Measurements from ENCODE around the gene KLHL26.

KLHL26 gene

GRCh38 chr19:18647807-18648206 lies 11.0 kb downstream of the KLHL26 start:
- WGBS, 2 donors (ENCODE audit: extremely low coverage in 2 of 2, insufficient read length in 2 of 2, insufficient replicate concordance in 1 of 2), result no CpG with 5 or more reads among the region's 10 CpGs
- Histone ChIP-seq H3K18ac (ENCODE audit: low read length) (peak overlapping the region; percentile 21), H3K9ac (ENCODE audit: low read depth, low read length, poor library complexity) (no peak overlapping the region)

GRCh38 chr19:18648973-18649315 lies 12.1 kb downstream of the KLHL26 start:
- peak overlapping the region; percentile 50 for H3K23ac ChIP-seq (ENCODE audit: low read depth, low read length, poor library complexity)
- no peak overlapping the region for H2BK15ac ChIP-seq (ENCODE audit: low read length)
- no peak for DNase-seq (ENCODE audit: low spot score)
- H3K27me3 ChIP-seq (ENCODE audit: control insufficient read depth in 3 of 3, insufficient read depth in 3 of 3, low read depth in 1 of 3, low read length in 3 of 3), result no peaks in the 10 kb centered on the region
- no peak overlapping the region for H2BK120ac ChIP-seq (ENCODE audit: low read depth, low read length)
- H3K4me1 ChIP-seq (ENCODE audit: control insufficient read depth in 2 of 2, insufficient read depth in 1 of 2, low read depth in 1 of 2, low read length in 2 of 2), result peaks cover 37 to 51% of the 10 kb centered on the region in 2 donors
- H2BK5ac ChIP-seq (ENCODE audit: low read length), result no peak overlapping the region
- no peaks in the 10 kb centered on the region for H3K36me3 ChIP-seq (replicated peaks in 1 of 2; ENCODE audit: control insufficient read depth in 2 of 2, insufficient read depth in 2 of 2, low read length in 2 of 2)
- H4K8ac ChIP-seq (ENCODE audit: low read depth, low read length), result no peak overlapping the region
- no peak overlapping the region for H3K18ac ChIP-seq (ENCODE audit: low read length)
- H3K9me3 ChIP-seq (replicated peaks in 1 of 2; ENCODE audit: control insufficient read depth in 2 of 2, insufficient read depth in 1 of 2, low read depth in 1 of 2, low read length in 2 of 2), result peaks cover 0 to under 1% of the 10 kb centered on the region in 2 donors
- no CpG with 5 or more reads among the region's 13 CpGs for WGBS, 2 donors (ENCODE audit: extremely low coverage in 2 of 2, insufficient read length in 2 of 2, insufficient replicate concordance in 1 of 2)
- H3K4me3 ChIP-seq (ENCODE audit: low read length in 2 of 2), result no peak overlapping the region
- H3K27ac ChIP-seq (replicated peaks; ENCODE audit: low read length), result no peak overlapping the region
- H3K14ac ChIP-seq (ENCODE audit: low read length), result no peak overlapping the region
- no peak overlapping the region for H2AFZ ChIP-seq (ENCODE audit: low read length)
- no peak overlapping the region for H4K91ac ChIP-seq (ENCODE audit: low read depth, low read length, poor library complexity)
- peaks cover 13% of the 10 kb centered on the region for H3K79me1 ChIP-seq (ENCODE audit: low read depth, low read length)
- no peak overlapping the region for H3K4ac ChIP-seq (ENCODE audit: low read length)
- H2AK5ac ChIP-seq (ENCODE audit: low read depth, low read length), result peak overlapping the region; percentile 31
- H2BK12ac ChIP-seq (ENCODE audit: low read length), result no peak overlapping the region
- H3K4me2 ChIP-seq (ENCODE audit: insufficient read depth, low read length, poor library complexity, severe bottlenecking), result no peak overlapping the region
- no peak overlapping the region for H3K9ac ChIP-seq (ENCODE audit: low read depth, low read length, poor library complexity)

More at GRCh38 chr19:18647807-18648206, 11.0 kb downstream of the KLHL26 start:
- DNase-seq (ENCODE audit: low spot score), result no peak
- H3K9me3 ChIP-seq (replicated peaks in 1 of 2; ENCODE audit: control insufficient read depth in 2 of 2, insufficient read depth in 1 of 2, low read depth in 1 of 2, low read length in 2 of 2), result peaks cover 0 to 4% of the 10 kb centered on the region in 2 donors
- H2AFZ ChIP-seq (ENCODE audit: low read length), result no peak overlapping the region
- H4K8ac ChIP-seq (ENCODE audit: low read depth, low read length), result no peak overlapping the region
- H3K23ac ChIP-seq (ENCODE audit: low read depth, low read length, poor library complexity), result peak overlapping the region; percentile 70
- no peak overlapping the region for H4K91ac ChIP-seq (ENCODE audit: low read depth, low read length, poor library complexity)
- no peak overlapping the region for H3K14ac ChIP-seq (ENCODE audit: low read length)
- no peak overlapping the region for H3K4ac ChIP-seq (ENCODE audit: low read length)
- no peak overlapping the region for H3K4me3 ChIP-seq (ENCODE audit: low read length in 2 of 2)
- no peaks in the 10 kb centered on the region for H3K36me3 ChIP-seq (replicated peaks in 1 of 2; ENCODE audit: control insufficient read depth in 2 of 2, insufficient read depth in 2 of 2, low read length in 2 of 2)
- peaks cover 37 to 51% of the 10 kb centered on the region in 2 donors for H3K4me1 ChIP-seq (ENCODE audit: control insufficient read depth in 2 of 2, insufficient read depth in 1 of 2, low read depth in 1 of 2, low read length in 2 of 2)
- H2BK5ac ChIP-seq (ENCODE audit: low read length), result no peak overlapping the region
- H3K79me1 ChIP-seq (ENCODE audit: low read depth, low read length), result peaks cover 11% of the 10 kb centered on the region
- no peak overlapping the region for H2BK15ac ChIP-seq (ENCODE audit: low read length)
- H2BK12ac ChIP-seq (ENCODE audit: low read length), result peak overlapping the region; percentile 68
- H3K27ac ChIP-seq (replicated peaks; ENCODE audit: low read length), result no peak overlapping the region
- no peaks in the 10 kb centered on the region for H3K27me3 ChIP-seq (ENCODE audit: control insufficient read depth in 3 of 3, insufficient read depth in 3 of 3, low read depth in 1 of 3, low read length in 3 of 3)
- no peak overlapping the region for H3K4me2 ChIP-seq (ENCODE audit: insufficient read depth, low read length, poor library complexity, severe bottlenecking)
- H2BK120ac ChIP-seq (ENCODE audit: low read depth, low read length), result no peak overlapping the region
- no peak overlapping the region for H2AK5ac ChIP-seq (ENCODE audit: low read depth, low read length)

GRCh38 chr19:18649371-18650020 lies 12.7 kb downstream of the KLHL26 start:
- H4K8ac ChIP-seq (ENCODE audit: low read depth, low read length), result no peak overlapping the region
- no peak overlapping the region for H3K14ac ChIP-seq (ENCODE audit: low read length)
- H2BK15ac ChIP-seq (ENCODE audit: low read length), result no peak overlapping the region
- no peak overlapping the region for H2AK5ac ChIP-seq (ENCODE audit: low read depth, low read length)
- WGBS, 2 donors (ENCODE audit: extremely low coverage in 2 of 2, insufficient read length in 2 of 2, insufficient replicate concordance in 1 of 2), result no CpG with 5 or more reads among the region's 25 CpGs
- H3K27me3 ChIP-seq (ENCODE audit: control insufficient read depth in 3 of 3, insufficient read depth in 3 of 3, low read depth in 1 of 3, low read length in 3 of 3), result no peaks in the 10 kb centered on the region
- no peak for DNase-seq (ENCODE audit: low spot score)
- peak overlapping the region; percentile 31 for H2AFZ ChIP-seq (ENCODE audit: low read length)
- no peak overlapping the region for H4K91ac ChIP-seq (ENCODE audit: low read depth, low read length, poor library complexity)
- H3K18ac ChIP-seq (ENCODE audit: low read length), result peak overlapping the region; percentile 28
- no peak overlapping the region for H2BK12ac ChIP-seq (ENCODE audit: low read length)
- no peaks in the 10 kb centered on the region for H3K9me3 ChIP-seq (replicated peaks in 1 of 2; ENCODE audit: control insufficient read depth in 2 of 2, insufficient read depth in 1 of 2, low read depth in 1 of 2, low read length in 2 of 2)
- H3K79me1 ChIP-seq (ENCODE audit: low read depth, low read length), result peaks cover 13% of the 10 kb centered on the region
- H2BK5ac ChIP-seq (ENCODE audit: low read length), result no peak overlapping the region
- H3K4me3 ChIP-seq (ENCODE audit: low read length in 2 of 2), result peak overlapping the region in 1 of 2 donors; percentile 10
- no peaks in the 10 kb centered on the region for H3K36me3 ChIP-seq (replicated peaks in 1 of 2; ENCODE audit: control insufficient read depth in 2 of 2, insufficient read depth in 2 of 2, low read length in 2 of 2)
- H3K4me1 ChIP-seq (ENCODE audit: control insufficient read depth in 2 of 2, insufficient read depth in 1 of 2, low read depth in 1 of 2, low read length in 2 of 2), result peaks cover 35 to 50% of the 10 kb centered on the region in 2 donors
- H2BK120ac ChIP-seq (ENCODE audit: low read depth, low read length), result no peak overlapping the region
- no peak overlapping the region for H3K4me2 ChIP-seq (ENCODE audit: insufficient read depth, low read length, poor library complexity, severe bottlenecking)
- no peak overlapping the region for H3K27ac ChIP-seq (replicated peaks; ENCODE audit: low read length)
- no peak overlapping the region for H3K23ac ChIP-seq (ENCODE audit: low read depth, low read length, poor library complexity)
- H3K9ac ChIP-seq (ENCODE audit: low read depth, low read length, poor library complexity), result peak overlapping the region; percentile 18
- H3K4ac ChIP-seq (ENCODE audit: low read length), result no peak overlapping the region

GRCh38 chr19:18650021-18650390 lies 13.2 kb downstream of the KLHL26 start:
- peaks cover 13% of the 10 kb centered on the region for H3K79me1 ChIP-seq (ENCODE audit: low read depth, low read length)
- H3K18ac ChIP-seq (ENCODE audit: low read length), result no peak overlapping the region
- no peak overlapping the region for H4K8ac ChIP-seq (ENCODE audit: low read depth, low read length)
- H2BK12ac ChIP-seq (ENCODE audit: low read length), result no peak overlapping the region
- no peak overlapping the region for H3K4me2 ChIP-seq (ENCODE audit: insufficient read depth, low read length, poor library complexity, severe bottlenecking)
- no peak overlapping the region for H4K91ac ChIP-seq (ENCODE audit: low read depth, low read length, poor library complexity)
- H2BK5ac ChIP-seq (ENCODE audit: low read length), result no peak overlapping the region
- peaks cover 35 to 50% of the 10 kb centered on the region in 2 donors for H3K4me1 ChIP-seq (ENCODE audit: control insufficient read depth in 2 of 2, insufficient read depth in 1 of 2, low read depth in 1 of 2, low read length in 2 of 2)
- H3K27me3 ChIP-seq (ENCODE audit: control insufficient read depth in 3 of 3, insufficient read depth in 3 of 3, low read depth in 1 of 3, low read length in 3 of 3), result no peaks in the 10 kb centered on the region
- no peak overlapping the region for H2AK5ac ChIP-seq (ENCODE audit: low read depth, low read length)
- H3K9ac ChIP-seq (ENCODE audit: low read depth, low read length, poor library complexity), result peak overlapping the region; percentile 18
- no peak overlapping the region for H3K4ac ChIP-seq (ENCODE audit: low read length)
- H2AFZ ChIP-seq (ENCODE audit: low read length), result peak overlapping the region; percentile 31
- WGBS, 2 donors (ENCODE audit: extremely low coverage in 2 of 2, insufficient read length in 2 of 2, insufficient replicate concordance in 1 of 2), result no CpG with 5 or more reads among the region's 17 CpGs
- no peaks in the 10 kb centered on the region for H3K9me3 ChIP-seq (replicated peaks in 1 of 2; ENCODE audit: control insufficient read depth in 2 of 2, insufficient read depth in 1 of 2, low read depth in 1 of 2, low read length in 2 of 2)
- H3K23ac ChIP-seq (ENCODE audit: low read depth, low read length, poor library complexity), result no peak overlapping the region
- H2BK15ac ChIP-seq (ENCODE audit: low read length), result no peak overlapping the region
- H2BK120ac ChIP-seq (ENCODE audit: low read depth, low read length), result no peak overlapping the region
- no peak overlapping the region for H3K14ac ChIP-seq (ENCODE audit: low read length)
- no peak overlapping the region for H3K27ac ChIP-seq (replicated peaks; ENCODE audit: low read length)
- no peak for DNase-seq (ENCODE audit: low spot score)
- no peaks in the 10 kb centered on the region for H3K36me3 ChIP-seq (replicated peaks in 1 of 2; ENCODE audit: control insufficient read depth in 2 of 2, insufficient read depth in 2 of 2, low read length in 2 of 2)
- H3K4me3 ChIP-seq (ENCODE audit: low read length in 2 of 2), result peak overlapping the region in 1 of 2 donors; percentile 10

Data from neuronal stem cell (in vitro differentiated cells).